C4-2B (cell line): ENCODE measurements around the gene SNX19.

Experiments used
- H3K27ac ChIP-seq: fragments of 450-650 bp; 2 replicates; pipeline ENCODE4 v1.5.1; 2017
- ZFX ChIP-seq: fragments of 450-650 bp; IDR thresholded peaks from 2 replicates; pipeline ENCODE4 v1.6.1; 2017
- TF ChIP-seq, protein P1 (sequence below): fragments of 450-650 bp; conservative IDR thresholded peaks from 2 replicates; pipeline ENCODE4 v1.5.1; 2017; ENCODE audit warnings: mild to moderate bottlenecking

Gene SNX19

GRCh38 chr11:130825561-130825960 lies 90.7 kb downstream of the SNX19 start:
- TF ChIP-seq ZFX, result no peak
- TF ChIP-seq, protein P1, sequence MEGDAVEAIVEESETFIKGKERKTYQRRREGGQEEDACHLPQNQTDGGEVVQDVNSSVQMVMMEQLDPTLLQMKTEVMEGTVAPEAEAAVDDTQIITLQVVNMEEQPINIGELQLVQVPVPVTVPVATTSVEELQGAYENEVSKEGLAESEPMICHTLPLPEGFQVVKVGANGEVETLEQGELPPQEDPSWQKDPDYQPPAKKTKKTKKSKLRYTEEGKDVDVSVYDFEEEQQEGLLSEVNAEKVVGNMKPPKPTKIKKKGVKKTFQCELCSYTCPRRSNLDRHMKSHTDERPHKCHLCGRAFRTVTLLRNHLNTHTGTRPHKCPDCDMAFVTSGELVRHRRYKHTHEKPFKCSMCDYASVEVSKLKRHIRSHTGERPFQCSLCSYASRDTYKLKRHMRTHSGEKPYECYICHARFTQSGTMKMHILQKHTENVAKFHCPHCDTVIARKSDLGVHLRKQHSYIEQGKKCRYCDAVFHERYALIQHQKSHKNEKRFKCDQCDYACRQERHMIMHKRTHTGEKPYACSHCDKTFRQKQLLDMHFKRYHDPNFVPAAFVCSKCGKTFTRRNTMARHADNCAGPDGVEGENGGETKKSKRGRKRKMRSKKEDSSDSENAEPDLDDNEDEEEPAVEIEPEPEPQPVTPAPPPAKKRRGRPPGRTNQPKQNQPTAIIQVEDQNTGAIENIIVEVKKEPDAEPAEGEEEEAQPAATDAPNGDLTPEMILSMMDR, result no peak
- no peak overlapping the region for H3K27ac ChIP-seq
